ENCODE measurements around the gene NELL2. TPM values are rescaled to one million over a fixed set of nuclear protein-coding genes. Genes with fewer than 3 reads are reported as not detected.

The NELL2 gene
- total and polyA plus RNA-seq, 11 donors, result 0.04 to 1.8 (median 0.77) TPM; not detected in 3

DNA sequence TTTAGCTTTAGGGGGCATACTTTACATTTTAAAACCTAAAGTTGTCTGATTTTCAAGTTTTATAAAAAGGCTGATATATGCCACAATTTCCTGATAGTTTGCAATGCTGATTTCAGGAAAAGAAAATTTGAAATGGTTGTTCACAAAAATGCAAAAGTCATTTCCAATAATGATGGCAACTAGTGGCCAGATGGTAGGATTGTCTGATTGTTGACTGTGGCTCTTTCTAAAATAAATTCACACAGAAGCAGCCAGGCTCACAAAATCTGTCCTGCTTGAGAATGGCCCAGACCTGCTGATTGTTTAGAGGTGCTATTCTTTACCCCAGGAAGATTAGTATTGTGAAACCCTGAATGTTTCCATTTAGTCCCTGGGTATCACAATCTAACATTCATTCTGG, 220.3 kb downstream of the NELL2 start:
- no peaks in the 10 kb centered on the region for H3K4me1 ChIP-seq
- peaks cover 0 to 4% (median 0%) of the 10 kb centered on the region in 9 donors for H3K27me3 ChIP-seq
- no peak for TF ChIP-seq POLR2A (IDR thresholded peaks at IDR 0.05)
- TF ChIP-seq, protein P1, sequence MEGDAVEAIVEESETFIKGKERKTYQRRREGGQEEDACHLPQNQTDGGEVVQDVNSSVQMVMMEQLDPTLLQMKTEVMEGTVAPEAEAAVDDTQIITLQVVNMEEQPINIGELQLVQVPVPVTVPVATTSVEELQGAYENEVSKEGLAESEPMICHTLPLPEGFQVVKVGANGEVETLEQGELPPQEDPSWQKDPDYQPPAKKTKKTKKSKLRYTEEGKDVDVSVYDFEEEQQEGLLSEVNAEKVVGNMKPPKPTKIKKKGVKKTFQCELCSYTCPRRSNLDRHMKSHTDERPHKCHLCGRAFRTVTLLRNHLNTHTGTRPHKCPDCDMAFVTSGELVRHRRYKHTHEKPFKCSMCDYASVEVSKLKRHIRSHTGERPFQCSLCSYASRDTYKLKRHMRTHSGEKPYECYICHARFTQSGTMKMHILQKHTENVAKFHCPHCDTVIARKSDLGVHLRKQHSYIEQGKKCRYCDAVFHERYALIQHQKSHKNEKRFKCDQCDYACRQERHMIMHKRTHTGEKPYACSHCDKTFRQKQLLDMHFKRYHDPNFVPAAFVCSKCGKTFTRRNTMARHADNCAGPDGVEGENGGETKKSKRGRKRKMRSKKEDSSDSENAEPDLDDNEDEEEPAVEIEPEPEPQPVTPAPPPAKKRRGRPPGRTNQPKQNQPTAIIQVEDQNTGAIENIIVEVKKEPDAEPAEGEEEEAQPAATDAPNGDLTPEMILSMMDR (IDR thresholded peaks at IDR 0.05), result no peak
- no peak for ATAC-seq
- intact Hi-C loops (cut with DNase I), result no loop called here
- no peak for DNase-seq
- peaks cover 0 to 3% (median 0%) of the 10 kb centered on the region in 12 donors for H3K9me3 ChIP-seq
- H3K36me3 ChIP-seq, result no peaks in the 10 kb centered on the region
- no peak overlapping the region for H3K27ac ChIP-seq
- H3K4me3 ChIP-seq, result no peak overlapping the region

GRCh38 chr12:44654646-44655639, 221.2 kb downstream of the NELL2 start:
- WGBS, 4 donors, result 16 to 24% (median 21%) methylated on average over 12 of the region's 12 CpGs
- H3K4me1 ChIP-seq, result no peaks in the 10 kb centered on the region
- H3K36me3 ChIP-seq, result no peaks in the 10 kb centered on the region
- DNase-seq (no peak), ATAC-seq (no peak)
- TF ChIP-seq POLR2A (IDR thresholded peaks at IDR 0.05), result no peak
- TF ChIP-seq, protein P1 (IDR thresholded peaks at IDR 0.05), result no peak
- H3K9me3 ChIP-seq, result peaks cover 0 to 3% (median 0%) of the 10 kb centered on the region in 12 donors
- no peak overlapping the region for H3K27ac ChIP-seq
- H3K27me3 ChIP-seq, result peaks cover 0 to 4% (median 0%) of the 10 kb centered on the region in 9 donors
- intact Hi-C loops (cut with DNase I), result no loop called here
- no peak overlapping the region for H3K4me3 ChIP-seq

DNA sequence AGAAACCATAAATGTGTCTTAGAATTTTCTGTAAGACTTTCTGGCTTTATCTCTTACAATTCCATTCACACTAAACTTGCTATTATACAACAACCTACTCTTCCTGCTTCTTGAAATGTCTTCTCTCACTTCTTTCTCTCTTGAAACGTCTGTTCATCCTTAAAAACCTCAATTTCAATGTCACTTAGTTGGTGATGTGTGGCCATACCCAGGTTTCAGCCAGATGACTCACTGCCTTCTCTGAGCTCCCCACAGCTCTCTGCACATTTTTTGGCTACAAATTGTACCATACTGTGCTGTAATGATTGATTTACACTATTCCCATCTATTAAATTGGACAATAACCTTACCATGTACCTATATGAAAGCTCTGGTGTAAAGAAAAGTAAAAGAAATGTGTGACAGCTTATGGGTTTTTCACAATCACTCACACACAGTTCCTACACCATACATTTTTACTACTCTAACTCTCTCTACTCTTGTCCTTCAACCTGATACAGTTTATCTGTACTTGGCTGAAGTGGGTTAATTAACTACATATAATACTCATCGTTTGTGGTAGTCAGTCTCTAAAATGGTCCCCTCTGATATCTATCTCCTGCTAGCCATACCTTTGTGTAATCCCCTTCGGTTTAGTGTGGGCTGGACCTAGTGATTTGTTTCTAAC, 222.1 kb downstream of the NELL2 start:
- no peaks in the 10 kb centered on the region for H3K36me3 ChIP-seq
- 28 to 40% (median 38%) methylated on average over 3 of the region's 3 CpGs for WGBS, 4 donors
- no peak for DNase-seq

More for the DNA sequence above, 222.1 kb downstream of the NELL2 start:
- no peak for TF ChIP-seq POLR2A (IDR thresholded peaks at IDR 0.05)
- TF ChIP-seq, protein P1 (IDR thresholded peaks at IDR 0.05), result no peak
- intact Hi-C loops (cut with DNase I), result no loop called here
- Histone ChIP-seq H3K9me3 (peaks cover 0 to 3% (median 0%) of the 10 kb centered on the region in 12 donors), H3K27me3 (peaks cover 0 to 4% (median 0%) of the 10 kb centered on the region in 9 donors), H3K4me3 (no peak overlapping the region), H3K27ac (no peak overlapping the region), H3K4me1 (no peaks in the 10 kb centered on the region)
- ATAC-seq, result no peak
